ENCODE results near the gene SFXN2. TPM values are rescaled to one million over a fixed set of nuclear protein-coding genes. Genes with fewer than 3 reads are reported as not detected.
A peak's percentile ranks its signal among the peaks of the same experiment; 100 is the strongest.
"Not testable (repeated sequence)": the region's sequence is repeated elsewhere in the genome, so short reads cannot be mapped to it uniquely, and the experiment has no call there.

The SFXN2 gene
- total RNA-seq, 1 donor from 2014 or later, result 36.8 TPM

DNA sequence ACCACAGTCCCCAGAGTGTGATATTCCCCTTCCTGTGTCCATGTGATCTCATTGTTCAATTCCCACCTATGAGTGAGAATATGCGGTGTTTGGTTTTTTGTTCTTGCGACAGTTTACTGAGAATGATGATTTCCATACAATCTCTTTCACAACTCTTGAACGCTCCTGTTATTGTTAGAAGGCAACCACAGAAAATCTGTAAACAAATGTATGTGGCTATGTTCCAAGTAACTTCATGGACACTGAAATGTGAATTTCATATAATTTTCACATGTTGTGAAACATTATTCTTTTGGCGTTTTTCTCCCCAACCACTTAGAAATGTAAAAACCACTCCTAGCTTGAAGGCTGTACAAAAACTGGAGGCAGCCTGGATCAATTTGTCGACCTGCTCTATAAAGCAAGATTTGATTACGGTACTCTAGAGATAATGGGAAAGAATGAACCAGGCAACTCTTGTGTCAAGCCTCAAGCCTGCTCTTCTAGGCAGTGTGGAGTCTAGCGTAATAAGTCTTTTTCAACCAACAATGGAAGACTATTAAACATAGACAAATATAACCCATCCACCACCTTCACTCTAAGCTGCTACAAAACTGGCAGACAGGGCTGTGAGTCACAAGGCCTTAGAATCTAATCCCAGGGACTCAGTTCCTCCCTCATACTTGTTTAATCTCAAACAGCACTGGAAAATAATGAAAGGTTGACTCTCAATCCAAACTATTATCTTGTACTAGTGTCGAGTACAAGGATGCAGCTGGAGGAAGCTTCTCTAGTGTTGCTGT is 23.0 kb upstream of the SFXN2 start:
- TF ChIP-seq, protein P1, sequence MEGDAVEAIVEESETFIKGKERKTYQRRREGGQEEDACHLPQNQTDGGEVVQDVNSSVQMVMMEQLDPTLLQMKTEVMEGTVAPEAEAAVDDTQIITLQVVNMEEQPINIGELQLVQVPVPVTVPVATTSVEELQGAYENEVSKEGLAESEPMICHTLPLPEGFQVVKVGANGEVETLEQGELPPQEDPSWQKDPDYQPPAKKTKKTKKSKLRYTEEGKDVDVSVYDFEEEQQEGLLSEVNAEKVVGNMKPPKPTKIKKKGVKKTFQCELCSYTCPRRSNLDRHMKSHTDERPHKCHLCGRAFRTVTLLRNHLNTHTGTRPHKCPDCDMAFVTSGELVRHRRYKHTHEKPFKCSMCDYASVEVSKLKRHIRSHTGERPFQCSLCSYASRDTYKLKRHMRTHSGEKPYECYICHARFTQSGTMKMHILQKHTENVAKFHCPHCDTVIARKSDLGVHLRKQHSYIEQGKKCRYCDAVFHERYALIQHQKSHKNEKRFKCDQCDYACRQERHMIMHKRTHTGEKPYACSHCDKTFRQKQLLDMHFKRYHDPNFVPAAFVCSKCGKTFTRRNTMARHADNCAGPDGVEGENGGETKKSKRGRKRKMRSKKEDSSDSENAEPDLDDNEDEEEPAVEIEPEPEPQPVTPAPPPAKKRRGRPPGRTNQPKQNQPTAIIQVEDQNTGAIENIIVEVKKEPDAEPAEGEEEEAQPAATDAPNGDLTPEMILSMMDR (IDR thresholded peaks at IDR 0.05; ENCODE audit: unreplicated experiment), result no peak
- H3K9me3 Mint-ChIP-seq, result no peaks in the 10 kb centered on the region
- no peak for DNase-seq (ENCODE audit: low spot score in 2 of 2, unreplicated experiment in 2 of 2)
- peaks cover 17% of the 10 kb centered on the region for H3K36me3 Mint-ChIP-seq
- H3K4me3 Mint-ChIP-seq, result no peak overlapping the region
- no peaks in the 10 kb centered on the region for H3K4me1 Mint-ChIP-seq
- H3K27me3 Mint-ChIP-seq (ENCODE audit: low read depth), result no peaks in the 10 kb centered on the region
- H3K27ac Mint-ChIP-seq, result peak overlapping the region; percentile 79

DNA sequence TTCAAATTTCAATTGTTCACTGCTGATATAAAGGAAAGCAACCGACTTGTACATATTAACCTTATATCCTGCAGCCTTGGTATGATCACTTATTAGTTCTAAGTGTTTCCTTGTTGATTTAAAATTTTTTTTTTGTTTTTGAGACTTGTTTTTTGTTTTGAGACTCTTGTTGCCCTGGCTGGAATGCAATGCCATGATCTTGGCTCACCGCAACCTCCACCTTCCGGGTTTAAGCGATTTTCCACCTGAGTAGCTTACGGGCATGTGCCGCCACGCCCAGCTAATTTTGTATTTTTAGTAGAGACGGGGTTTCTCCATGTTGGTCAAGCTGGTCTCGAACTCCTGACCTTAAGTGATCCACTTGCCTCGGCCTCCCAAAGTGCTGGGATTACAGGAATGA is 19.0 kb upstream of the SFXN2 start:
- H3K27ac Mint-ChIP-seq; DNase-seq (ENCODE audit: low spot score in 2 of 2, unreplicated experiment in 2 of 2); H3K4me1 Mint-ChIP-seq; H3K4me3 Mint-ChIP-seq; H3K27me3 Mint-ChIP-seq (ENCODE audit: low read depth); H3K9me3 Mint-ChIP-seq: not testable (repeated sequence)
- peaks cover 30% of the 10 kb centered on the region for H3K36me3 Mint-ChIP-seq

DNA sequence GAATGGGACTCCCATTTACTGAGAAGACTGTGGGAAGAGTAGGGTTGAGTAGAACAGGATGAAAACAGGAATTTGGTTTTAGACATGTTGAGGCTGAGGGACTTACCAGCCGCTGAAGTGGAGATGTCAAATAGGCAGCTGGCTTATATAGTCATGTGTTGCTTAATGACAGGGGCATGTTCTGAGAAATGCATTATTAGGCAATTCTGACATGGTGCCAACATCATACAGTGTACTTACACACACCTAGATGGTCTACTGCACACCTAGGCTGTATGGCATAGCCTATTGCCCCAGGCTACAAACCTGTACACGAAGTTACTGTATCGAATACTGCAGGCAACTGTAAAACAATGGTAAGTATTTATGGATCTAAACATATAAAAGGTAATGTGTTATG is 17.7 kb upstream of the SFXN2 start:
- H3K36me3 Mint-ChIP-seq, result peaks cover 30% of the 10 kb centered on the region

DNA sequence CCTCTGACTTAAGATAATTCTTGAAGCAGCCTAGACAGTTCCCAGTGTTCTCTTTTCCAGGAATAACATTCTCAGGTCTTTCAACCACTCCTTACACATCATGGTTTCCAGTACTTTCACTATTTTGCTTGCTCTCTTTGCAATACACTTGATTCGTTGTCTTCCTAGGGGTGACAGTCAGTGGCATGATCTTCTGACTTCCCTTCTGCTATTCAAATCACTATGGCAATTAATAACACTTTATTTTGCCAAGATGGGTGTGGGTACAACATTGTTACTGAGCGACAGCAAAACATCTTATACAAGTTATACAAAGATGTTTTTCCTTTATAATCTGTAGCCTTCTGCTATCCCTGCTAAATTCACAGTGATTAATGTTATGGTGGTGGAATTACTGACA is 15.5 kb upstream of the SFXN2 start:
- H3K4me3 Mint-ChIP-seq, result no peak overlapping the region
- peaks cover 3% of the 10 kb centered on the region for H3K4me1 Mint-ChIP-seq
- no peak overlapping the region for H3K27ac Mint-ChIP-seq
- no peaks in the 10 kb centered on the region for H3K27me3 Mint-ChIP-seq (ENCODE audit: low read depth)
- TF ChIP-seq, protein P1 (IDR thresholded peaks at IDR 0.05; ENCODE audit: unreplicated experiment), result no peak
- DNase-seq (ENCODE audit: low spot score in 2 of 2, unreplicated experiment in 2 of 2), result no peak
- H3K9me3 Mint-ChIP-seq, result no peaks in the 10 kb centered on the region
- peaks cover 30% of the 10 kb centered on the region for H3K36me3 Mint-ChIP-seq

More for the DNA sequence above, 17.7 kb upstream of the SFXN2 start:
- H3K9me3 Mint-ChIP-seq, result no peaks in the 10 kb centered on the region
- H3K4me3 Mint-ChIP-seq, result no peak overlapping the region
- H3K27me3 Mint-ChIP-seq (ENCODE audit: low read depth), result no peaks in the 10 kb centered on the region
- TF ChIP-seq, protein P1 (IDR thresholded peaks at IDR 0.05; ENCODE audit: unreplicated experiment), result no peak
- H3K4me1 Mint-ChIP-seq, result peaks cover 3% of the 10 kb centered on the region
- no peak overlapping the region for H3K27ac Mint-ChIP-seq
- no peak for DNase-seq (ENCODE audit: low spot score in 2 of 2, unreplicated experiment in 2 of 2)

DNA sequence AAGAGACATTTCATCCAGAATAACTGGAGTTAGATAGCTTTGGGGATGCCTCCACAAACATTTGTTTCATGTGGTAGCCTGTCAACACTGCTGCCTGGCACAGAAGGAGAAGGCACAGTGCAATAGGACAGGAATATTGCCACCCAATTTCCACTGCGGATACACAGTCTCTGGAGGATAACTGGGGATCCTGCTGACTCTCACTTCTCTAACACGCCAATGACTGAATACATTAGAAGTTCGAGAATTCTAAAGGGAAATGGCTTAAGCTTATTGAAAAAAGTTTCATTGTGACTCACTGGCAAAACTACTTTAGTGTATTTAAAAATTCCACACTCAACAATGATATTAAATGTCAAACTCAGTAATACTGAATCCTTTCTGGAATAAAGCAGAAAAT is 13.2 kb upstream of the SFXN2 start:
- no peak overlapping the region for H3K27ac Mint-ChIP-seq
- H3K4me1 Mint-ChIP-seq, result peaks cover 15% of the 10 kb centered on the region
- H3K36me3 Mint-ChIP-seq, result peaks cover 22% of the 10 kb centered on the region
- no peak for DNase-seq (ENCODE audit: low spot score in 2 of 2, unreplicated experiment in 2 of 2)
- H3K27me3 Mint-ChIP-seq (ENCODE audit: low read depth), result no peaks in the 10 kb centered on the region
- no peaks in the 10 kb centered on the region for H3K9me3 Mint-ChIP-seq
- TF ChIP-seq, protein P1 (IDR thresholded peaks at IDR 0.05; ENCODE audit: unreplicated experiment), result no peak
- no peak overlapping the region for H3K4me3 Mint-ChIP-seq

DNA sequence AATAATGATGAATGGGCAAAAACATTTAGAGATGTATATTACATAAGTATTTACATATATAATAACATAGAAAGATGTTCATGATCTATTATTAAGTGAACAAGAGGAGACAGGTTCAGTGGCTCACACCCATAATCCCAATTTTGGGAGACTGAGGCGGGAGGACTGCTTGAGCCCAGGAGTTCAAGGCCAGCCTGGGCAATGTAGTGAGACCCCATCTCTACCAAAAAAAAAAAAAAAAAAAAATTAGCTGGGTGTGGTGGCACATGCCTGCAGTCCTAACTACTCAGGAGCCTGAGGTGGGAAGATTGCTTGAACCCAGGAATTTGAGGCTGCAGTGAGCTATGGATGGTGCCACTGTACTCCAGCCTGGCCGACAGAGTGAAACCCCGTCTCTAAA is 12.6 kb upstream of the SFXN2 start:
- Mint-ChIP-seq H3K27ac (no peak overlapping the region), H3K4me1 (peaks cover 15% of the 10 kb centered on the region), H3K36me3 (peaks cover 18% of the 10 kb centered on the region), H3K27me3 (ENCODE audit: low read depth) (no peaks in the 10 kb centered on the region), H3K4me3 (no peak overlapping the region), H3K9me3 (no peaks in the 10 kb centered on the region)
- no peak for DNase-seq (ENCODE audit: low spot score in 2 of 2, unreplicated experiment in 2 of 2)
- TF ChIP-seq, protein P1 (IDR thresholded peaks at IDR 0.05; ENCODE audit: unreplicated experiment), result no peak
